ENCODE data around the gene GDF9.

GDF9 gene

GRCh38 chr5:132826424-132827082 lies 39.7 kb downstream of the GDF9 start:
- no peak for TF ChIP-seq CTCF (IDR thresholded peaks at IDR 0.05)
- DNase-seq (ENCODE audit: low spot score), result no peak
- H3K4me3 ChIP-seq, result no peak overlapping the region
- H3K27ac ChIP-seq, result peak overlapping the region in 1 of 2 donors; percentile 23

GRCh38 chr5:132825834-132826391 lies 40.4 kb downstream of the GDF9 start:
- no peak for DNase-seq (ENCODE audit: low spot score)
- H3K27ac ChIP-seq, result peak overlapping the region in 1 of 2 donors; percentile 15
- H3K4me3 ChIP-seq, result peak overlapping the region; percentile 59
- TF ChIP-seq CTCF (IDR thresholded peaks at IDR 0.05), result no peak

GRCh38 chr5:132825033-132825833 lies 41.0 kb downstream of the GDF9 start:
- Histone ChIP-seq H3K27ac (no peak overlapping the region), H3K4me3 (peak overlapping the region; percentile 59)

GRCh38 chr5:132824426-132824825 lies 41.8 kb downstream of the GDF9 start:
- no peak for DNase-seq (ENCODE audit: low spot score)
- TF ChIP-seq CTCF (IDR thresholded peaks at IDR 0.05), result no peak
- H3K27ac ChIP-seq, result no peak overlapping the region
- no peak overlapping the region for H3K4me3 ChIP-seq

More at GRCh38 chr5:132825033-132825833, 41.0 kb downstream of the GDF9 start:
- no peak for TF ChIP-seq CTCF (IDR thresholded peaks at IDR 0.05)
- no peak for DNase-seq (ENCODE audit: low spot score)

- peak overlapping the region; percentile 61 for H3K4me3 ChIP-seq
- no peak for DNase-seq (ENCODE audit: low spot score)
- no peak overlapping the region for H3K27ac ChIP-seq
- TF ChIP-seq CTCF (IDR thresholded peaks at IDR 0.05), result no peak
Measured at GRCh38 chr5:132823481-132824050, 42.7 kb downstream of the GDF9 start.

- TF ChIP-seq CTCF (IDR thresholded peaks at IDR 0.05), result no peak
- DNase-seq (ENCODE audit: low spot score), result no peak
- H3K4me3 ChIP-seq, result peak overlapping the region; percentile 61
- H3K27ac ChIP-seq, result no peak overlapping the region
Measured at GRCh38 chr5:132822650-132823480, 43.4 kb downstream of the GDF9 start.
